ENCODE measurements around the gene ENO4.

The ENO4 gene

GRCh38 chr10:116907245-116907987, 58.1 kb downstream of the ENO4 start:
- Histone ChIP-seq H3K4me3 (ENCODE audit: insufficient read depth, low read depth, low read length, poor library complexity, severe bottlenecking) (no peak overlapping the region), H3K27me3 (replicated peaks; ENCODE audit: control insufficient read depth, insufficient read depth, low read length, poor library complexity, severe bottlenecking) (no peaks in the 10 kb centered on the region), H3K4me1 (ENCODE audit: control insufficient read depth, insufficient read depth, low read length, poor library complexity, severe bottlenecking) (no peaks in the 10 kb centered on the region), H3K9me3 (ENCODE audit: control insufficient read depth, low read length) (no peaks in the 10 kb centered on the region), H3K36me3 (ENCODE audit: control insufficient read depth, insufficient read depth, low read length) (no peaks in the 10 kb centered on the region), H3K27ac (ENCODE audit: insufficient read depth, low read length, poor library complexity, severe bottlenecking) (no peak overlapping the region)
- DNase-seq = no peak

DNA sequence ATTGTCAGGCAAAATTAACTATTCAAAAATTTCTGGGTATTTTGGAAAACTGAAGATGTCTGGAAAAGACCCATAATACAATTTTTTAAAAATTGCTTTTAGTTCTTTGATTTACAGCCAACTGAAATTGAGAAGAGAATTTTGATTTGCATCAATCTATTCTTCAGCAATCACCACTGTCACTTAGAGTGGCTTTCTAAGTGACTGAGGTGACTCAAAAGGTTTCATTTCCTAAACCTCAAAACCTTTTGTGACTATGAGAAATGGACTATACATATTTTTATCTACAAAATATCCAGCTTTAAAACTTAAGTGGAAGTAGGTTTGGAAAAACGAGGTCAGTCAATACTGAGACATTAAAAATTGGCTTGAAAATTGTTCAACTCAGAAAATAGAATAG, 60.0 kb downstream of the ENO4 start:
- Histone ChIP-seq H3K4me3 (ENCODE audit: insufficient read depth, low read depth, low read length, poor library complexity, severe bottlenecking) (no peak overlapping the region), H3K9me3 (ENCODE audit: control insufficient read depth, low read length) (no peaks in the 10 kb centered on the region), H3K27ac (ENCODE audit: insufficient read depth, low read length, poor library complexity, severe bottlenecking) (no peak overlapping the region), H3K36me3 (ENCODE audit: control insufficient read depth, insufficient read depth, low read length) (no peaks in the 10 kb centered on the region), H3K27me3 (replicated peaks; ENCODE audit: control insufficient read depth, insufficient read depth, low read length, poor library complexity, severe bottlenecking) (no peaks in the 10 kb centered on the region), H3K4me1 (ENCODE audit: control insufficient read depth, insufficient read depth, low read length, poor library complexity, severe bottlenecking) (no peaks in the 10 kb centered on the region)
- DNase-seq = no peak

DNA sequence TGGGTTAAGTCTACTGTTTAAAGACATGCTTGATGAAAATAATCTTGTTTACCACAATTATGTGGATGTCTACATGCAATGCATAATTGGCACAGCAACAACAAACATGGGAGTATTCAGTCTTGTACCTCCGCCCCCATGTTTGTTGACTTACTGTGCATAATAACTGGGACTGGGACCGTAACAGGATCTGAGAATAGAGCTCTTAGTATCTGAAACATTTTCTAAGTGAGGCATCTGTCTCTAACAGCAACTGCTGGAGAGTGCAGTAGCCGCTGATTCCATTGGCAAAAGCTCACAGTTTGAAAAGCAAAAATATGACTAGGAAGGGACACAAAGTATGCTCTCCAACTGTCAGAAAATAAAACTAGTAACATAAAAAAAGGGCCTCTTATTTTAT, 61.6 kb downstream of the ENO4 start:
- no peaks in the 10 kb centered on the region for H3K27me3 ChIP-seq (replicated peaks; ENCODE audit: control insufficient read depth, insufficient read depth, low read length, poor library complexity, severe bottlenecking)
- H3K4me1 ChIP-seq (ENCODE audit: control insufficient read depth, insufficient read depth, low read length, poor library complexity, severe bottlenecking) = no peaks in the 10 kb centered on the region
- no peak for DNase-seq
- no peaks in the 10 kb centered on the region for H3K36me3 ChIP-seq (ENCODE audit: control insufficient read depth, insufficient read depth, low read length)
- H3K4me3 ChIP-seq (ENCODE audit: insufficient read depth, low read depth, low read length, poor library complexity, severe bottlenecking) = no peak overlapping the region
- H3K9me3 ChIP-seq (ENCODE audit: control insufficient read depth, low read length) = no peaks in the 10 kb centered on the region
- H3K27ac ChIP-seq (ENCODE audit: insufficient read depth, low read length, poor library complexity, severe bottlenecking) = no peak overlapping the region

GRCh38 chr10:116912162-116912561, 62.9 kb downstream of the ENO4 start:
- H3K9me3 ChIP-seq (ENCODE audit: control insufficient read depth, low read length) = no peaks in the 10 kb centered on the region
- H3K36me3 ChIP-seq (ENCODE audit: control insufficient read depth, insufficient read depth, low read length) = no peaks in the 10 kb centered on the region
- H3K27me3 ChIP-seq (replicated peaks; ENCODE audit: control insufficient read depth, insufficient read depth, low read length, poor library complexity, severe bottlenecking) = no peaks in the 10 kb centered on the region
- H3K4me1 ChIP-seq (ENCODE audit: control insufficient read depth, insufficient read depth, low read length, poor library complexity, severe bottlenecking) = no peaks in the 10 kb centered on the region
- H3K4me3 ChIP-seq (ENCODE audit: insufficient read depth, low read depth, low read length, poor library complexity, severe bottlenecking) = no peak overlapping the region
- no peak overlapping the region for H3K27ac ChIP-seq (ENCODE audit: insufficient read depth, low read length, poor library complexity, severe bottlenecking)
- no peak for DNase-seq

DNA sequence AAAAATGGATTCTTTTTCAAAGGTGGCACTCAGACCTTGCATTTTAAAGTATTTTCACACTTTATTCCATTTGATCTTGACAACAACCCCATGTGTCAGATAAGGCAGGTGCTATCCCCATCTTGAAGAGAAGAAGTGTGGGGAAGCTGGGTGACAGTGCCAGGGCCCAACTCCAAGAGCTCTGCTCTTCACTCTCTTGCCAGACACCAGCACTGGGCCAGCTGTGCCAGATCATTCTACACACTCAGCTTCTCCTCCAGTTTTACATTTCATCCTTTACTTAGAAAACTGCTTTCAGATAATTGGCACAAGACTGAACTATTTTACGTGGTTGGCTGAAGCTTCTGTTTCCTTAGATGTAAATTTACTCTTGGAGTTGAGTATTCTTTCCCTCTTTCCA, 64.4 kb downstream of the ENO4 start:
- Histone ChIP-seq H3K4me1 (ENCODE audit: control insufficient read depth, insufficient read depth, low read length, poor library complexity, severe bottlenecking) (no peaks in the 10 kb centered on the region), H3K36me3 (ENCODE audit: control insufficient read depth, insufficient read depth, low read length) (no peaks in the 10 kb centered on the region), H3K9me3 (ENCODE audit: control insufficient read depth, low read length) (no peaks in the 10 kb centered on the region)

DNA sequence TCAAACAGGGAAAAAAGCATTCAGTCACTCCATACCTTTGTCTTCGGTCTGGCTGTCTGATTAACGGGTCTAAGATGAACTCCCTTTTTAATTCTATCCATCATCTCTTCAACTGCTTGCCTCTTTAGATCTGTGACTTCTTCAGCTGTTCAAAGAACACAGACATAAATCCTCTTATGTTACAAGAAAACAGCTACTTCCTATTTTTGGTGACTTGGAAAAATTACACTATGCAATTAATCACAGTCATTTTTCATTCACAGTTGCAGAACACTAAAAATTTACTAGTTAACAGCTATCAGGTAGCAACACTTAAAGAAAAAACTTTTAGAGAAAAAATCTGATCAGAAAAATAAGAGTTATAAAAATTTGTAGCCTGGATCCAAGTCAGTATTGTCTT, 66.0 kb downstream of the ENO4 start:
- no peaks in the 10 kb centered on the region for H3K4me1 ChIP-seq (ENCODE audit: control insufficient read depth, insufficient read depth, low read length, poor library complexity, severe bottlenecking)
- no peaks in the 10 kb centered on the region for H3K27me3 ChIP-seq (replicated peaks; ENCODE audit: control insufficient read depth, insufficient read depth, low read length, poor library complexity, severe bottlenecking)
- no peaks in the 10 kb centered on the region for H3K36me3 ChIP-seq (ENCODE audit: control insufficient read depth, insufficient read depth, low read length)
- H3K4me3 ChIP-seq (ENCODE audit: insufficient read depth, low read depth, low read length, poor library complexity, severe bottlenecking) = no peak overlapping the region
- no peaks in the 10 kb centered on the region for H3K9me3 ChIP-seq (ENCODE audit: control insufficient read depth, low read length)
- DNase-seq = no peak
- H3K27ac ChIP-seq (ENCODE audit: insufficient read depth, low read length, poor library complexity, severe bottlenecking) = no peak overlapping the region

More for the DNA sequence above, 64.4 kb downstream of the ENO4 start:
- no peak overlapping the region for H3K4me3 ChIP-seq (ENCODE audit: insufficient read depth, low read depth, low read length, poor library complexity, severe bottlenecking)
- H3K27me3 ChIP-seq (replicated peaks; ENCODE audit: control insufficient read depth, insufficient read depth, low read length, poor library complexity, severe bottlenecking) = no peaks in the 10 kb centered on the region
- no peak for DNase-seq
- no peak overlapping the region for H3K27ac ChIP-seq (ENCODE audit: insufficient read depth, low read length, poor library complexity, severe bottlenecking)

GRCh38 chr10:116917481-116917880, 68.2 kb downstream of the ENO4 start:
- no peak overlapping the region for H3K4me3 ChIP-seq (ENCODE audit: insufficient read depth, low read depth, low read length, poor library complexity, severe bottlenecking)
- H3K27ac ChIP-seq (ENCODE audit: insufficient read depth, low read length, poor library complexity, severe bottlenecking) = no peak overlapping the region
- H3K9me3 ChIP-seq (ENCODE audit: control insufficient read depth, low read length) = no peaks in the 10 kb centered on the region
- H3K4me1 ChIP-seq (ENCODE audit: control insufficient read depth, insufficient read depth, low read length, poor library complexity, severe bottlenecking) = no peaks in the 10 kb centered on the region
- no peak for DNase-seq
- no peaks in the 10 kb centered on the region for H3K27me3 ChIP-seq (replicated peaks; ENCODE audit: control insufficient read depth, insufficient read depth, low read length, poor library complexity, severe bottlenecking)
- H3K36me3 ChIP-seq (ENCODE audit: control insufficient read depth, insufficient read depth, low read length) = no peaks in the 10 kb centered on the region

DNA sequence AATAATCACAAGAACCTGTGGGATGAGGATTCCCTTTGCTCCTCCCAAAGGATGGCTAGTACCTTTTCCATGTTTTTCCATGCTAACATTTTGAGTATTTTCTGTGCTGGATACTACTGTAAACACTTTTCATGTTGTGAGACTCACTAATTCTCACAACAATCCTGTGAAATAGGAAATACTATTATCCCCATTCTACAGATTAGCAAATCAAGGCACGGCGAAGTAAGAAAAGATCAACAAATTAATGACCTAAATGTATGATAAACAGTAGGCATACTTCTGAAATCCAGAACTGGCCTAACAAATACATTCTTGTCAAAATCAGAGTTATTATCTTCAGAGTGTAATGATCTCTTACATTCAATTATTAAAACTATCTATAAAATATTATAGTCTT, 69.3 kb downstream of the ENO4 start:
- Histone ChIP-seq H3K27ac (ENCODE audit: insufficient read depth, low read length, poor library complexity, severe bottlenecking) (no peak overlapping the region), H3K36me3 (ENCODE audit: control insufficient read depth, insufficient read depth, low read length) (no peaks in the 10 kb centered on the region), H3K27me3 (replicated peaks; ENCODE audit: control insufficient read depth, insufficient read depth, low read length, poor library complexity, severe bottlenecking) (no peaks in the 10 kb centered on the region), H3K4me1 (ENCODE audit: control insufficient read depth, insufficient read depth, low read length, poor library complexity, severe bottlenecking) (no peaks in the 10 kb centered on the region), H3K4me3 (ENCODE audit: insufficient read depth, low read depth, low read length, poor library complexity, severe bottlenecking) (no peak overlapping the region), H3K9me3 (ENCODE audit: control insufficient read depth, low read length) (no peaks in the 10 kb centered on the region)
- DNase-seq = no peak

GRCh38 chr10:116919164-116919563, 69.9 kb downstream of the ENO4 start:
- no peaks in the 10 kb centered on the region for H3K27me3 ChIP-seq (replicated peaks; ENCODE audit: control insufficient read depth, insufficient read depth, low read length, poor library complexity, severe bottlenecking)
- H3K27ac ChIP-seq (ENCODE audit: insufficient read depth, low read length, poor library complexity, severe bottlenecking) = no peak overlapping the region
- no peaks in the 10 kb centered on the region for H3K36me3 ChIP-seq (ENCODE audit: control insufficient read depth, insufficient read depth, low read length)
- H3K4me1 ChIP-seq (ENCODE audit: control insufficient read depth, insufficient read depth, low read length, poor library complexity, severe bottlenecking) = no peaks in the 10 kb centered on the region
- no peaks in the 10 kb centered on the region for H3K9me3 ChIP-seq (ENCODE audit: control insufficient read depth, low read length)
- no peak overlapping the region for H3K4me3 ChIP-seq (ENCODE audit: insufficient read depth, low read depth, low read length, poor library complexity, severe bottlenecking)
- no peak for DNase-seq

GRCh38 chr10:116919706-116920105, 70.4 kb downstream of the ENO4 start:
- H3K9me3 ChIP-seq (ENCODE audit: control insufficient read depth, low read length) = no peaks in the 10 kb centered on the region
- no peak overlapping the region for H3K4me3 ChIP-seq (ENCODE audit: insufficient read depth, low read depth, low read length, poor library complexity, severe bottlenecking)
- no peaks in the 10 kb centered on the region for H3K4me1 ChIP-seq (ENCODE audit: control insufficient read depth, insufficient read depth, low read length, poor library complexity, severe bottlenecking)
- no peaks in the 10 kb centered on the region for H3K36me3 ChIP-seq (ENCODE audit: control insufficient read depth, insufficient read depth, low read length)
- H3K27me3 ChIP-seq (replicated peaks; ENCODE audit: control insufficient read depth, insufficient read depth, low read length, poor library complexity, severe bottlenecking) = no peaks in the 10 kb centered on the region
- DNase-seq = no peak
- no peak overlapping the region for H3K27ac ChIP-seq (ENCODE audit: insufficient read depth, low read length, poor library complexity, severe bottlenecking)

Measured in effector memory CD4-positive, alpha-beta T cell (primary cell).